IMR-90 (cell line): ENCODE results near the gene MED12.

Experiments used
- CEBPB ChIP-seq: IDR thresholded peaks from 2 replicates; pipeline ENCODE4 v1.6.1; 2012; ENCODE audit warnings: low read depth, low read length, improper control_type of control experiment
- CHD1 ChIP-seq: IDR thresholded peaks from 2 replicates; pipeline ENCODE4 v1.6.1; 2012; ENCODE audit warnings: low read depth, low read length, improper control_type of control experiment
- FOS ChIP-seq: fragments of 150-350 bp; IDR thresholded peaks from 2 replicates; pipeline ENCODE4 v1.6.1; 2016; ENCODE audit warnings: low read depth, low read length
- MAFK ChIP-seq: IDR thresholded peaks from 2 replicates; pipeline ENCODE4 v1.6.1; 2012; ENCODE audit warnings: low read depth, low read length, improper control_type of control experiment
- MAZ ChIP-seq: IDR thresholded peaks from 2 replicates; pipeline ENCODE4 v1.6.1; 2012; ENCODE audit warnings: low read depth, mild to moderate bottlenecking, low read length, improper control_type of control experiment, moderate library complexity, borderline replicate concordance
- POLR2A ChIP-seq: IDR thresholded peaks from 2 replicates; pipeline ENCODE4 v1.6.1; 2012; ENCODE audit warnings: mild to moderate bottlenecking, low read depth, low read length
- RAD21 ChIP-seq: IDR thresholded peaks from 2 replicates; pipeline ENCODE4 v1.6.1; 2012; ENCODE audit warnings: low read length, improper control_type of control experiment
- RCOR1 ChIP-seq: IDR thresholded peaks from 2 replicates; pipeline ENCODE4 v1.6.1; 2012; ENCODE audit warnings: mild to moderate bottlenecking, low read length, improper control_type of control experiment; ENCODE audit not compliant: insufficient replicate concordance
- USF2 ChIP-seq: fragments of 150-350 bp; IDR thresholded peaks from 2 replicates; pipeline ENCODE4 v1.6.1; 2017; ENCODE audit warnings: mild to moderate bottlenecking, antibody characterized with exemption, low read length, low read depth
- TF ChIP-seq, protein P1 (sequence below): conservative IDR thresholded peaks from 2 replicates; pipeline ENCODE4 v1.5.1; 2012; ENCODE audit warnings: mild to moderate bottlenecking, low read depth, low read length, improper control_type of control experiment
- TF ChIP-seq, protein P2 (sequence below): fragments of 150-350 bp; IDR thresholded peaks from 2 replicates; pipeline ENCODE4 v1.6.1; 2016; ENCODE audit warnings: low read depth, mild to moderate bottlenecking, low read length, moderate library complexity, borderline replicate concordance

DNA sequence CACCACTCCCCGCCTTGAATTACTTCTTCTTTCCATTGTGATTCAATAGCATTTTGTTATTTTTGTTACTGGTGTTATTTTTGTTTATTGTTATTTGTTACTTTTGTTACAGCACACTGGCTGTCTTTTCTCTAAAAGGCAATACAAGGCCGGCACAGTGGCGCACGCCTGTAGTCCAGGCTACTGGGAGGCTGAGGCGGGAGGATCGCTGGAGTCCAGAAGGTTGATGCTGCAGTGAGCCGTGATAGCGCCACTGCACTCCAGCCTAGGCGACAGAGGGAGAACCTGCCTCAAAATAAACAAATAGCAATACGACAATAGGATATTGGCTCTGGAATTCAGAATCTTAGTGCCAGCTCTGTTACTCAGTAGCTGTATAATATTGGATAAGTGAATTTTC lies 1.0 kb upstream of the MED12 start:
- TF ChIP-seq, protein P1, sequence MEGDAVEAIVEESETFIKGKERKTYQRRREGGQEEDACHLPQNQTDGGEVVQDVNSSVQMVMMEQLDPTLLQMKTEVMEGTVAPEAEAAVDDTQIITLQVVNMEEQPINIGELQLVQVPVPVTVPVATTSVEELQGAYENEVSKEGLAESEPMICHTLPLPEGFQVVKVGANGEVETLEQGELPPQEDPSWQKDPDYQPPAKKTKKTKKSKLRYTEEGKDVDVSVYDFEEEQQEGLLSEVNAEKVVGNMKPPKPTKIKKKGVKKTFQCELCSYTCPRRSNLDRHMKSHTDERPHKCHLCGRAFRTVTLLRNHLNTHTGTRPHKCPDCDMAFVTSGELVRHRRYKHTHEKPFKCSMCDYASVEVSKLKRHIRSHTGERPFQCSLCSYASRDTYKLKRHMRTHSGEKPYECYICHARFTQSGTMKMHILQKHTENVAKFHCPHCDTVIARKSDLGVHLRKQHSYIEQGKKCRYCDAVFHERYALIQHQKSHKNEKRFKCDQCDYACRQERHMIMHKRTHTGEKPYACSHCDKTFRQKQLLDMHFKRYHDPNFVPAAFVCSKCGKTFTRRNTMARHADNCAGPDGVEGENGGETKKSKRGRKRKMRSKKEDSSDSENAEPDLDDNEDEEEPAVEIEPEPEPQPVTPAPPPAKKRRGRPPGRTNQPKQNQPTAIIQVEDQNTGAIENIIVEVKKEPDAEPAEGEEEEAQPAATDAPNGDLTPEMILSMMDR, result no peak
- no peak for TF ChIP-seq POLR2A
- no peak for TF ChIP-seq MAZ
- TF ChIP-seq CEBPB, result no peak
- no peak for TF ChIP-seq USF2
- TF ChIP-seq MAFK, result no peak
- TF ChIP-seq RAD21, result no peak
- TF ChIP-seq, protein P2, sequence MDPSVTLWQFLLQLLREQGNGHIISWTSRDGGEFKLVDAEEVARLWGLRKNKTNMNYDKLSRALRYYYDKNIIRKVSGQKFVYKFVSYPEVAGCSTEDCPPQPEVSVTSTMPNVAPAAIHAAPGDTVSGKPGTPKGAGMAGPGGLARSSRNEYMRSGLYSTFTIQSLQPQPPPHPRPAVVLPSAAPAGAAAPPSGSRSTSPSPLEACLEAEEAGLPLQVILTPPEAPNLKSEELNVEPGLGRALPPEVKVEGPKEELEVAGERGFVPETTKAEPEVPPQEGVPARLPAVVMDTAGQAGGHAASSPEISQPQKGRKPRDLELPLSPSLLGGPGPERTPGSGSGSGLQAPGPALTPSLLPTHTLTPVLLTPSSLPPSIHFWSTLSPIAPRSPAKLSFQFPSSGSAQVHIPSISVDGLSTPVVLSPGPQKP, result no peak
- TF ChIP-seq FOS, result no peak
- no peak for TF ChIP-seq RCOR1
- TF ChIP-seq CHD1, result no peak
